Loucy (cell line): ENCODE data around the gene MACROD2.
"Not testable (repeated sequence)": the region's sequence is repeated elsewhere in the genome, so short reads cannot be mapped to it uniquely, and the experiment has no call there.

Experiments
- CTCF ChIP-seq: fragments of 200-600 bp; sonication (generic); conservative IDR thresholded peaks from 2 replicates; pipeline ENCODE4 v1.5.1; 2014; ENCODE audit warnings: mild to moderate bottlenecking, antibody characterized with exemption, low read length
- EZH2phosphoT487 ChIP-seq: fragments of 200-600 bp; IDR thresholded peaks from 2 replicates; pipeline ENCODE4 v1.6.1; 2018; ENCODE audit warnings: antibody characterized with exemption, mild to moderate bottlenecking, moderate library complexity, borderline replicate concordance

GRCh38 chr20:15198017-15198416 lies 1202.7 kb downstream of the MACROD2 start:
- TF ChIP-seq CTCF, EZH2phosphoT487: not testable (repeated sequence)
